GM18867 (cell line): Measurements from ENCODE around the gene KCNAB1.
A peak's percentile ranks its signal among the peaks of the same experiment; 100 is the strongest.
"Not testable (repeated sequence)": the region's sequence is repeated elsewhere in the genome, so short reads cannot be mapped to it uniquely, and the experiment has no call there.

Experiments used
- ATAC-seq: cut with Tn5 transposase; IDR thresholded peaks from one replicate; pipeline ENCODE4 v1.9.1; 2021; ENCODE audit warnings: mild to moderate bottlenecking, moderate library complexity; ENCODE audit not compliant: unreplicated experiment

KCNAB1 gene

GRCh38 chr3:156554515-156554841 lies 434.1 kb downstream of the KCNAB1 start:
- no peak for ATAC-seq

- peak; percentile 99 for ATAC-seq
Observed at GRCh38 chr3:156554842-156555687, 434.7 kb downstream of the KCNAB1 start, which contains the start of gene SSR3. Gene SSR3, minus strand, starts transcription at chr3:156555117. Its CDS starts 28 bp downstream, at chr3:156555089.

- no peak for ATAC-seq
Observed at GRCh38 chr3:156558389-156558788, 438.0 kb downstream of the KCNAB1 start.

- no peak for ATAC-seq
Observed at GRCh38 chr3:156559321-156559720, 438.9 kb downstream of the KCNAB1 start.

- ATAC-seq = no peak
Observed at GRCh38 chr3:156561533-156561932, 441.2 kb downstream of the KCNAB1 start.

- ATAC-seq = not testable (repeated sequence)
Observed at GRCh38 chr3:156562486-156562885, 442.1 kb downstream of the KCNAB1 start.

- ATAC-seq = no peak
Observed at GRCh38 chr3:156563900-156564682, 443.7 kb downstream of the KCNAB1 start.

- not testable (repeated sequence) for ATAC-seq
Observed at GRCh38 chr3:156569016-156569415, 448.6 kb downstream of the KCNAB1 start.

- ATAC-seq = not testable (repeated sequence)
Observed at GRCh38 chr3:156569881-156570280, 449.5 kb downstream of the KCNAB1 start.

GRCh38 chr3:156575641-156576040 lies 455.3 kb downstream of the KCNAB1 start:
- no peak for ATAC-seq

- ATAC-seq = no peak
Observed at GRCh38 chr3:156576051-156576450, 455.7 kb downstream of the KCNAB1 start.

GRCh38 chr3:156576651-156577348 lies 456.4 kb downstream of the KCNAB1 start:
- no peak for ATAC-seq

- no peak for ATAC-seq
Observed at GRCh38 chr3:156577736-156578135, 457.4 kb downstream of the KCNAB1 start.

- no peak for ATAC-seq
Observed at GRCh38 chr3:156579427-156579851, 459.1 kb downstream of the KCNAB1 start.

- no peak for ATAC-seq
Observed at GRCh38 chr3:156581033-156581432, 460.7 kb downstream of the KCNAB1 start.

- ATAC-seq = no peak
Observed at GRCh38 chr3:156581954-156582353, 461.6 kb downstream of the KCNAB1 start.

GRCh38 chr3:156582532-156583183 lies 462.3 kb downstream of the KCNAB1 start:
- ATAC-seq = peak; percentile 52

GRCh38 chr3:156583469-156583868 lies 463.1 kb downstream of the KCNAB1 start:
- ATAC-seq = no peak

- ATAC-seq = peak; percentile 72
Observed at GRCh38 chr3:156586905-156587759, 466.8 kb downstream of the KCNAB1 start.

GRCh38 chr3:156587760-156588069 lies 467.3 kb downstream of the KCNAB1 start:
- peak; percentile 32 for ATAC-seq
